HG03520 (cell line): Measurements from ENCODE around the gene ALG12.
A peak's percentile ranks its signal among the peaks of the same experiment; 100 is the strongest.
"Not testable (repeated sequence)": the region's sequence is repeated elsewhere in the genome, so short reads cannot be mapped to it uniquely, and the experiment has no call there.

Experiments
- ATAC-seq: cut with Tn5 transposase; IDR thresholded peaks from one replicate; pipeline ENCODE4 v1.9.1; 2021; ENCODE audit warnings: mild to moderate bottlenecking, moderate library complexity; ENCODE audit not compliant: unreplicated experiment

Gene ALG12

GRCh38 chr22:49946612-49947295 lies 28.5 kb upstream of the ALG12 start:
- ATAC-seq: no peak

GRCh38 chr22:49945042-49945794 lies 27.0 kb upstream of the ALG12 start:
- not testable (repeated sequence) for ATAC-seq

- no peak for ATAC-seq
These were observed 26.2 kb upstream of the ALG12 start for GRCh38 chr22:49944399-49944891.

GRCh38 chr22:49943771-49944398 lies 25.6 kb upstream of the ALG12 start:
- no peak for ATAC-seq

- ATAC-seq: no peak
These were observed 25.1 kb upstream of the ALG12 start for GRCh38 chr22:49943405-49943765.

GRCh38 chr22:49942565-49943404 lies 24.5 kb upstream of the ALG12 start:
- no peak for ATAC-seq

- ATAC-seq: no peak
These were observed 23.5 kb upstream of the ALG12 start for GRCh38 chr22:49941507-49942316.

GRCh38 chr22:49938565-49939136 lies 20.4 kb upstream of the ALG12 start:
- no peak for ATAC-seq

- ATAC-seq: no peak
These were observed 19.7 kb upstream of the ALG12 start for GRCh38 chr22:49937758-49938564.

GRCh38 chr22:49936973-49937757 lies 18.9 kb upstream of the ALG12 start:
- ATAC-seq: no peak

GRCh38 chr22:49936018-49936972 lies 18.1 kb upstream of the ALG12 start:
- peak; percentile 60 for ATAC-seq

GRCh38 chr22:49935561-49935960 lies 17.3 kb upstream of the ALG12 start:
- ATAC-seq: no peak

GRCh38 chr22:49934891-49935557 lies 16.8 kb upstream of the ALG12 start:
- no peak for ATAC-seq

- no peak for ATAC-seq
These were observed 16.1 kb upstream of the ALG12 start for GRCh38 chr22:49934160-49934890.

GRCh38 chr22:49933236-49934159 lies 15.3 kb upstream of the ALG12 start:
- ATAC-seq: no peak
